HL-60 (cell line): ENCODE measurements around the gene HMG20A.

Source experiments
- DNase-seq, 2 experiments: peaks; one replicate each; pipeline ENCODE4 v3.0.0-alpha.2; 2010 to 2020; ENCODE audit warnings: low read depth in 1 of 2, low spot score in 1 of 2
- H3K27ac ChIP-seq: fragments of 250-450 bp; sonication (Bioruptor Pico); replicated peaks from 2 replicates; pipeline ENCODE4 v1.5.1; 2020; ENCODE audit warnings: mild to moderate bottlenecking, moderate library complexity
- H3K27me3 ChIP-seq: fragments of 250-450 bp; sonication (Bioruptor Pico); 2 replicates; pipeline ENCODE4 v1.5.1; 2021; ENCODE audit warnings: mild to moderate bottlenecking, moderate library complexity; ENCODE audit not compliant: insufficient read depth, poor library complexity, severe bottlenecking
- H3K4me3 ChIP-seq: replicated peaks from 2 replicates; pipeline ENCODE4 v1.5.1; 2011; ENCODE audit warnings: mild to moderate bottlenecking, control low read depth, low read length; ENCODE audit not compliant: insufficient read depth
- GABPA ChIP-seq: IDR thresholded peaks from 2 replicates; pipeline ENCODE4 v1.6.1; 2012; ENCODE audit warnings: low read depth
- POLR2AphosphoS5 ChIP-seq: IDR thresholded peaks from 2 replicates; pipeline ENCODE4 v1.6.1; 2012; ENCODE audit warnings: low read depth
- SPI1 ChIP-seq: IDR thresholded peaks from 2 replicates; pipeline ENCODE4 v1.6.1; 2012; ENCODE audit warnings: low read depth, mild to moderate bottlenecking, borderline replicate concordance
- TF ChIP-seq, protein P1 (sequence below): IDR thresholded peaks from 2 replicates; pipeline ENCODE4 v1.6.1; 2012; ENCODE audit warnings: low read depth; ENCODE audit not compliant: insufficient replicate concordance
- TF ChIP-seq, protein P2 (sequence below): IDR thresholded peaks from one replicate; pipeline ENCODE4 v1.5.1; 2011; ENCODE audit warnings: low read length, control low read depth, inconsistent platforms; ENCODE audit not compliant: insufficient read depth

The HMG20A gene

GRCh38 chr15:77532846-77533245, 112.2 kb downstream of the HMG20A start:
- Histone ChIP-seq H3K4me3 (no peak overlapping the region), H3K27ac (no peak overlapping the region), H3K27me3 (no peaks in the 10 kb centered on the region)
- DNase-seq: no peak
- TF ChIP-seq, protein P1, sequence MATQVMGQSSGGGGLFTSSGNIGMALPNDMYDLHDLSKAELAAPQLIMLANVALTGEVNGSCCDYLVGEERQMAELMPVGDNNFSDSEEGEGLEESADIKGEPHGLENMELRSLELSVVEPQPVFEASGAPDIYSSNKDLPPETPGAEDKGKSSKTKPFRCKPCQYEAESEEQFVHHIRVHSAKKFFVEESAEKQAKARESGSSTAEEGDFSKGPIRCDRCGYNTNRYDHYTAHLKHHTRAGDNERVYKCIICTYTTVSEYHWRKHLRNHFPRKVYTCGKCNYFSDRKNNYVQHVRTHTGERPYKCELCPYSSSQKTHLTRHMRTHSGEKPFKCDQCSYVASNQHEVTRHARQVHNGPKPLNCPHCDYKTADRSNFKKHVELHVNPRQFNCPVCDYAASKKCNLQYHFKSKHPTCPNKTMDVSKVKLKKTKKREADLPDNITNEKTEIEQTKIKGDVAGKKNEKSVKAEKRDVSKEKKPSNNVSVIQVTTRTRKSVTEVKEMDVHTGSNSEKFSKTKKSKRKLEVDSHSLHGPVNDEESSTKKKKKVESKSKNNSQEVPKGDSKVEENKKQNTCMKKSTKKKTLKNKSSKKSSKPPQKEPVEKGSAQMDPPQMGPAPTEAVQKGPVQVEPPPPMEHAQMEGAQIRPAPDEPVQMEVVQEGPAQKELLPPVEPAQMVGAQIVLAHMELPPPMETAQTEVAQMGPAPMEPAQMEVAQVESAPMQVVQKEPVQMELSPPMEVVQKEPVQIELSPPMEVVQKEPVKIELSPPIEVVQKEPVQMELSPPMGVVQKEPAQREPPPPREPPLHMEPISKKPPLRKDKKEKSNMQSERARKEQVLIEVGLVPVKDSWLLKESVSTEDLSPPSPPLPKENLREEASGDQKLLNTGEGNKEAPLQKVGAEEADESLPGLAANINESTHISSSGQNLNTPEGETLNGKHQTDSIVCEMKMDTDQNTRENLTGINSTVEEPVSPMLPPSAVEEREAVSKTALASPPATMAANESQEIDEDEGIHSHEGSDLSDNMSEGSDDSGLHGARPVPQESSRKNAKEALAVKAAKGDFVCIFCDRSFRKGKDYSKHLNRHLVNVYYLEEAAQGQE: no peak
- TF ChIP-seq, protein P2, sequence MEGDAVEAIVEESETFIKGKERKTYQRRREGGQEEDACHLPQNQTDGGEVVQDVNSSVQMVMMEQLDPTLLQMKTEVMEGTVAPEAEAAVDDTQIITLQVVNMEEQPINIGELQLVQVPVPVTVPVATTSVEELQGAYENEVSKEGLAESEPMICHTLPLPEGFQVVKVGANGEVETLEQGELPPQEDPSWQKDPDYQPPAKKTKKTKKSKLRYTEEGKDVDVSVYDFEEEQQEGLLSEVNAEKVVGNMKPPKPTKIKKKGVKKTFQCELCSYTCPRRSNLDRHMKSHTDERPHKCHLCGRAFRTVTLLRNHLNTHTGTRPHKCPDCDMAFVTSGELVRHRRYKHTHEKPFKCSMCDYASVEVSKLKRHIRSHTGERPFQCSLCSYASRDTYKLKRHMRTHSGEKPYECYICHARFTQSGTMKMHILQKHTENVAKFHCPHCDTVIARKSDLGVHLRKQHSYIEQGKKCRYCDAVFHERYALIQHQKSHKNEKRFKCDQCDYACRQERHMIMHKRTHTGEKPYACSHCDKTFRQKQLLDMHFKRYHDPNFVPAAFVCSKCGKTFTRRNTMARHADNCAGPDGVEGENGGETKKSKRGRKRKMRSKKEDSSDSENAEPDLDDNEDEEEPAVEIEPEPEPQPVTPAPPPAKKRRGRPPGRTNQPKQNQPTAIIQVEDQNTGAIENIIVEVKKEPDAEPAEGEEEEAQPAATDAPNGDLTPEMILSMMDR: no peak
- TF ChIP-seq SPI1: no peak
- TF ChIP-seq GABPA: no peak
- no peak for TF ChIP-seq POLR2AphosphoS5

- no peak for DNase-seq
- Histone ChIP-seq H3K4me3 (no peak overlapping the region), H3K27ac (no peak overlapping the region), H3K27me3 (no peaks in the 10 kb centered on the region)
- TF ChIP-seq, protein P2: no peak
- TF ChIP-seq, protein P1: no peak
- TF ChIP-seq SPI1: no peak
- no peak for TF ChIP-seq POLR2AphosphoS5
- TF ChIP-seq GABPA: no peak
Measured at GRCh38 chr15:77533578-77534430, 113.1 kb downstream of the HMG20A start.
